Activated T-helper 9 cell treated with anti-CD3 and anti-CD28 coated beads, Interleukin-2, amount 50 U/mL, for 16 hours (primary cell): ENCODE results near the gene RAB19.
"Not testable (repeated sequence)": the region's sequence is repeated elsewhere in the genome, so short reads cannot be mapped to it uniquely, and the experiment has no call there.

Experiments
- DNase-seq: peaks from one replicate; pipeline ENCODE4 v3.0.0-alpha.2; 2020; ENCODE audit warnings: low read depth

The RAB19 gene

GRCh38 chr7:140453785-140454656 is 50.2 kb downstream of the RAB19 start:
- DNase-seq: not testable (repeated sequence)

- DNase-seq: no peak
Observed at GRCh38 chr7:140454657-140455015, 50.8 kb downstream of the RAB19 start.

GRCh38 chr7:140455743-140456142 is 51.9 kb downstream of the RAB19 start:
- no peak for DNase-seq

- no peak for DNase-seq
Observed at GRCh38 chr7:140456551-140457051, 52.7 kb downstream of the RAB19 start.

GRCh38 chr7:140458201-140458600 is 54.3 kb downstream of the RAB19 start:
- no peak for DNase-seq

- no peak for DNase-seq
Observed at GRCh38 chr7:140458916-140459315, 55.1 kb downstream of the RAB19 start.

- DNase-seq: no peak
Observed at GRCh38 chr7:140463111-140463510, 59.3 kb downstream of the RAB19 start.

- DNase-seq: no peak
Observed at GRCh38 chr7:140475747-140476333, 72.0 kb downstream of the RAB19 start.

- DNase-seq: no peak
Observed at GRCh38 chr7:140476698-140477261, 72.9 kb downstream of the RAB19 start.
